Measurements from ENCODE around the gene DMD.

DMD gene

GRCh38 chrX:31222946-31223345 is 1988.4 kb downstream of the DMD start:
- H3K36me3 ChIP-seq (ENCODE audit: insufficient read depth, low read length) = no peaks in the 10 kb centered on the region
- no peak overlapping the region for H3K4me3 ChIP-seq (ENCODE audit: low read length)
- no peak overlapping the region for H2AFZ ChIP-seq (ENCODE audit: low read depth, low read length)
- H3K4me1 ChIP-seq (ENCODE audit: insufficient read depth, low read length) = peaks cover 4% of the 10 kb centered on the region
- no peaks in the 10 kb centered on the region for H3K27me3 ChIP-seq (ENCODE audit: insufficient read depth, low read length)
- H3K9me3 ChIP-seq (ENCODE audit: low read length) = no peaks in the 10 kb centered on the region

- Histone ChIP-seq H3K27me3 (ENCODE audit: insufficient read depth, low read length) (no peaks in the 10 kb centered on the region), H3K4me1 (ENCODE audit: insufficient read depth, low read length) (peaks cover 4% of the 10 kb centered on the region), H3K36me3 (ENCODE audit: insufficient read depth, low read length) (no peaks in the 10 kb centered on the region), H3K9me3 (ENCODE audit: low read length) (no peaks in the 10 kb centered on the region), H2AFZ (ENCODE audit: low read depth, low read length) (no peak overlapping the region), H3K4me3 (ENCODE audit: low read length) (no peak overlapping the region)
Observed at GRCh38 chrX:31219174-31219573, 1992.2 kb downstream of the DMD start.

GRCh38 chrX:31217084-31217483 is 1994.3 kb downstream of the DMD start:
- no peaks in the 10 kb centered on the region for H3K9me3 ChIP-seq (ENCODE audit: low read length)
- no peaks in the 10 kb centered on the region for H3K27me3 ChIP-seq (ENCODE audit: insufficient read depth, low read length)
- no peak overlapping the region for H3K4me3 ChIP-seq (ENCODE audit: low read length)
- no peaks in the 10 kb centered on the region for H3K36me3 ChIP-seq (ENCODE audit: insufficient read depth, low read length)
- no peaks in the 10 kb centered on the region for H3K4me1 ChIP-seq (ENCODE audit: insufficient read depth, low read length)
- H2AFZ ChIP-seq (ENCODE audit: low read depth, low read length) = no peak overlapping the region

DNA sequence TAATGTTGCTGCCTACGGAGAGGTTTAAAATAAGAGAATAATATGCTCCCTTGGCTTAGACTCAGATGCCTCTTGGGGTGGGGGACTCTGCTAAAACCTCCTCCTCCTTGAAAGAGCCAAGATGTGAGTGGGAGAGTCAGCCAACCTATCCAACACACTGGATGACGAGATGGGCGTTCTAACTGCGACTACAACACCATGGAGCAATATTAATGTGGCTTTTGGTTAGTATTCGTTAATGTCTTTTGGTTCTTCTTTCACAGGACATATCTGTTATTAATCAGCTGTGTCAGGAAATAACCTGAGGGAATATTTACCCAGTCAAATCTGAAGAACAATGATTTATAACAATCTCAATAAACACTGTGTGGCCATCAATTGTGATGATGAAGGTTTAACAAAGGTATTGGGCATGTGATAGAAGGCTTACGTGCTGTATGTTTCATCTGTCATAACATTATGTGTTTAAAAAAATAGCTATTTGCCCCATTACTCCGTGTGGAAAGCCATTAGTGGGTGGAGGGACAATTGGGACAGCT is 1996.0 kb downstream of the DMD start:
- Histone ChIP-seq H3K4me1 (ENCODE audit: insufficient read depth, low read length) (no peaks in the 10 kb centered on the region), H3K27me3 (ENCODE audit: insufficient read depth, low read length) (no peaks in the 10 kb centered on the region), H3K4me3 (ENCODE audit: low read length) (no peak overlapping the region), H3K36me3 (ENCODE audit: insufficient read depth, low read length) (no peaks in the 10 kb centered on the region), H2AFZ (ENCODE audit: low read depth, low read length) (no peak overlapping the region), H3K9me3 (ENCODE audit: low read length) (no peaks in the 10 kb centered on the region)

DNA sequence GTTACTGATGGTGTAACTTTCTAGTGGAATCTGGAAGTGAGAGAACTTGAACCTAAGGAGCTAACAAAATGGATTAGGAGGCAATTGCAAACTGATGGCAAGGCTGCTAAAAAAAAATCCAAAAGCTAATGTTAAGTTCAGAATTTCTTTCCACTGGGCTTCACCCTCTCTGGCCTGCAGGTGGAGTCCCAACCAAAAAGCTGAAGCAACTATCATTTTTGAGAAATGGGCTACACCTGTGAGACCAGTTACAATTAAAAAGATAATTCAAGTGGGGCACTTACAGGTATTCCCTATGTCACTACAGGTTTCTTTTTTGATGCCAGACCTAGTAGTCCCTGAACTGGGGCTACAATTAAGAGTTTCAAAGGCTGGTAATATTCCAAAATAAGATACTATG is 1997.4 kb downstream of the DMD start:
- H3K4me3 ChIP-seq (ENCODE audit: low read length) = no peak overlapping the region
- H3K9me3 ChIP-seq (ENCODE audit: low read length) = no peaks in the 10 kb centered on the region

DNA sequence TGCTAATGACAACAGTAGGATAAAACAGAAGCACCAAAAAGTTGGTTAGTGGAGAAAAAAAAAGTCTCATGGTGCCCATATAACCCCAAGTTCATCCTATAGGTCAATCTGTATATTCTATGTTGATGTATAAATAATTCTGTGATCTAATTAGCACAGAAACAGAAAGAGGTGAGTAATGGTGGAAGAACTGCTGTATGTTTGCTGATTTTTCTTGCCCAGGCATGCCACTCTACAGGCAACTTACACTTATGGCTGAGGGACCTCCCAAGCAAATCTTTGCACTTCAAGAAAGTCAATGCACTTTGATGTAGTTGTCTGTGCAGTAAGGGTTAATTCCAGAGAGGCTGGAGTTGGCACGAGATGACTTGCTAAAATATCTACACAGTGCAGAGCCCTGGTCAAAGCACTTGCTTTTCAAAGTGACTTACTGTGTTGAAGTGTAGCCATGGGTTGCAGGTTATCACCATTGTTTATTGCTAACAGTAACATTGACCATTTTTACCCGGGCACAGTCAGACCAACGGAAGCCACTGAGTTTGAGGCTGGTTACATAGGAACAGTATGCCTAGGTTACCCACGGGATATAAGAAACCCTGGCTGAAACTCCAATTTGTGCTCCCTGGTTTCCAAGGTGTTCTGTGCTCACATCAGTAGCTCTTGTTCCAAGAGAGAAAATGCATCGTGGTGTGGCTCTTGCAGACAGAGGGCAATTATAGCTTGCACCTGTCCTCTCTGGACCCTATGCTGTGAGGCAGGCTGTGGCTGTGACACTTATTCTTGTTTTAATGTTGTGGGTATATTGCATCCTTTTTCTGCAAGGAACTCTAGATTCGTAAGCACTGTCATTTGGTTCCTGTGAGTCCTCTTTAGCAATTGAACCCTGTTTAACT is 1998.2 kb downstream of the DMD start:
- H3K27me3 ChIP-seq (ENCODE audit: insufficient read depth, low read length) = no peaks in the 10 kb centered on the region
- H2AFZ ChIP-seq (ENCODE audit: low read depth, low read length) = no peak overlapping the region
- no peaks in the 10 kb centered on the region for H3K9me3 ChIP-seq (ENCODE audit: low read length)
- H3K36me3 ChIP-seq (ENCODE audit: insufficient read depth, low read length) = no peaks in the 10 kb centered on the region
- H3K4me1 ChIP-seq (ENCODE audit: insufficient read depth, low read length) = no peaks in the 10 kb centered on the region
- H3K4me3 ChIP-seq (ENCODE audit: low read length) = no peak overlapping the region

More for the DNA sequence above, 1997.4 kb downstream of the DMD start:
- Histone ChIP-seq H3K4me1 (ENCODE audit: insufficient read depth, low read length) (no peaks in the 10 kb centered on the region), H3K36me3 (ENCODE audit: insufficient read depth, low read length) (no peaks in the 10 kb centered on the region), H2AFZ (ENCODE audit: low read depth, low read length) (no peak overlapping the region), H3K27me3 (ENCODE audit: insufficient read depth, low read length) (no peaks in the 10 kb centered on the region)

DNA sequence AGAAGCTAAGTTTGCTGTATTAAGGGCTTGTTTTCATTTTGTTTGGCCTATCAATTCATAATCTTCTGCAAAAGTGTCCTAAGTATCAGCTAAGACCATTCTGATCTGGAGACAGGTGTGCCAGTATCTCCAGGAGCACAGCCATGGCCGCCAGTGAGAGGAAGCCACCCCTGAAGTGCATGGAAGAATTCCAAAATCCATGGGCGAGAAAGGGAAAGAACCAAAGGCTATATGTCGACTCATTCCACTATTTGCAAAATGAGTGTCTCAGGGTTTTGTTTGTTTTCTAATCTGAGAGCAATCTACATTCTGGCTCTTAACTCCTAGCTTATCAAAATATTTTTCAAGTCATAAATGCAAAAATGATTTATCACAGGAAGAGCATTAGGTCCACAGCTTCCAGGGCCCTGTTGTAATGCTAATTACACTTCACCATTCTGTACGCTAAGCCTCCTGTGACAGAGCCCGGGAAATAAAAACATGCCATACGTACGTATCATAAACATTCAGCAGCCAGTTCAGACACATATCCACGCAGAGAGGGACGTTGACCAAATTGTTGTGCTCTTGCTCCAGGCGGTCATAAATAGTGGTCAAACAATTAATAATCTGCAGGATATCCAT is 2002.2 kb downstream of the DMD start:
- no peaks in the 10 kb centered on the region for H3K36me3 ChIP-seq (ENCODE audit: insufficient read depth, low read length)
- no peaks in the 10 kb centered on the region for H3K4me1 ChIP-seq (ENCODE audit: insufficient read depth, low read length)
- no peak overlapping the region for H3K4me3 ChIP-seq (ENCODE audit: low read length)
- no peak overlapping the region for H2AFZ ChIP-seq (ENCODE audit: low read depth, low read length)
- H3K27me3 ChIP-seq (ENCODE audit: insufficient read depth, low read length) = no peaks in the 10 kb centered on the region
- no peaks in the 10 kb centered on the region for H3K9me3 ChIP-seq (ENCODE audit: low read length)

DNA sequence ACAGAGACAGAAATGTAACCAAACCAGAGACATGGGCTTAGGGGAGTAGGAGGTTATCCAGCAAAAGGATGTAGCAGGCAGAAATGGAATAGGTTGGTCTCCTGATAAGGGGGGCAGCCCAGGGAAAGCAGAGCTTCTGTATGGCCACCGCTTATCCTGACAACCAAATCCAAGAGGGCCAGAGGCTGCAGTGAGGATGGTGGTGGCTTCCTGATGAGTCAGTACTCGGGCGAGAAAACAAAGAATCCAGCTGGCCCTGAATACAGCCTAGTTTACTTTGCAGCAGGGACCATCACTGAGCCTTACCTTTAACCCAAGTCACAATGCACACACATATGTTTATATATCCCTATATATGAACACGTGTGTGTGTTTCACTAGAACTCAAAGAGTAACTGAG is 2009.8 kb downstream of the DMD start:
- Histone ChIP-seq H2AFZ (ENCODE audit: low read depth, low read length) (no peak overlapping the region), H3K4me1 (ENCODE audit: insufficient read depth, low read length) (no peaks in the 10 kb centered on the region), H3K9me3 (ENCODE audit: low read length) (no peaks in the 10 kb centered on the region), H3K4me3 (ENCODE audit: low read length) (no peak overlapping the region), H3K36me3 (ENCODE audit: insufficient read depth, low read length) (no peaks in the 10 kb centered on the region), H3K27me3 (ENCODE audit: insufficient read depth, low read length) (no peaks in the 10 kb centered on the region)

GRCh38 chrX:31200430-31200829 is 2010.9 kb downstream of the DMD start:
- no peaks in the 10 kb centered on the region for H3K4me1 ChIP-seq (ENCODE audit: insufficient read depth, low read length)
- no peak overlapping the region for H3K4me3 ChIP-seq (ENCODE audit: low read length)
- no peaks in the 10 kb centered on the region for H3K36me3 ChIP-seq (ENCODE audit: insufficient read depth, low read length)
- no peak overlapping the region for H2AFZ ChIP-seq (ENCODE audit: low read depth, low read length)
- no peaks in the 10 kb centered on the region for H3K9me3 ChIP-seq (ENCODE audit: low read length)
- H3K27me3 ChIP-seq (ENCODE audit: insufficient read depth, low read length) = no peaks in the 10 kb centered on the region

GRCh38 chrX:31199840-31200114 is 2011.6 kb downstream of the DMD start:
- Histone ChIP-seq H2AFZ (ENCODE audit: low read depth, low read length) (no peak overlapping the region), H3K9me3 (ENCODE audit: low read length) (no peaks in the 10 kb centered on the region), H3K36me3 (ENCODE audit: insufficient read depth, low read length) (no peaks in the 10 kb centered on the region), H3K4me1 (ENCODE audit: insufficient read depth, low read length) (no peaks in the 10 kb centered on the region), H3K27me3 (ENCODE audit: insufficient read depth, low read length) (no peaks in the 10 kb centered on the region), H3K4me3 (ENCODE audit: low read length) (no peak overlapping the region)

DNA sequence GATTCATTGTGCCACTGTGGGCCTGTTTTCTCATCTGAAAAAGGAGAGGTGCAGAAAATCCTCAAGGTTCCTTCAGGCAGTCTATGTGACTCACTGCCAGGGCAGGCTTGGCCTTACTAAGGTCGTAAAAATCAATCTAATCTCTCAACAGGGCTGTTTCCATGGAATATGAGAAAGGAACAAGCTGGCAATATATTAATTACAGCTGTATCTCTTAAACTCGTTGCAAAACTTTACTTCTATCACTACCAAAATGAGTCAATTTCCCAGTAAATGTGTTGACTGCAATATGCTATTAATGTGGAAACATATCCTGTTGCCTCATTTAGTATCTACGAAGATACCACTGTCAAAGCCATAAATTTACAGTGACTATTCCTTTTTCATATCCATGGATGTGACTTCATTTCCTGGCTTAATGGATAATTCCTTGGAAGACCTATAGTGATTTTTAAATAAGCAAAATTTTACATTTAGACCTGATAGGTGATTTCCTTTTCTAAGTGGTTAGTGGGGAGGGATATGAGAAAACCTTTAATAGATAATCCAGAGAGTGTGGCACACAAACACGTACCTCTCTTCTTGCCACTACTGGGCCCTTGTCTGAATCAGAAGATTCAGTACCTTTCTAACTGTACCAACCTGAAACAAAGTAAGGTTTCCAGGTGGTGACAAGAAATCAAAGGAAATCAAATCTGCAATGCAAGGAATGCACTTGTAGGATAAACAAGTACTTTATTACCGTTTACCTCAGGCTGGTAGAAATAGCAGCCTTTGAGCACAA is 2012.1 kb downstream of the DMD start:
- Histone ChIP-seq H2AFZ (ENCODE audit: low read depth, low read length) (no peak overlapping the region), H3K4me1 (ENCODE audit: insufficient read depth, low read length) (no peaks in the 10 kb centered on the region), H3K36me3 (ENCODE audit: insufficient read depth, low read length) (no peaks in the 10 kb centered on the region), H3K4me3 (ENCODE audit: low read length) (no peak overlapping the region), H3K27me3 (ENCODE audit: insufficient read depth, low read length) (no peaks in the 10 kb centered on the region), H3K9me3 (ENCODE audit: low read length) (no peaks in the 10 kb centered on the region)

DNA sequence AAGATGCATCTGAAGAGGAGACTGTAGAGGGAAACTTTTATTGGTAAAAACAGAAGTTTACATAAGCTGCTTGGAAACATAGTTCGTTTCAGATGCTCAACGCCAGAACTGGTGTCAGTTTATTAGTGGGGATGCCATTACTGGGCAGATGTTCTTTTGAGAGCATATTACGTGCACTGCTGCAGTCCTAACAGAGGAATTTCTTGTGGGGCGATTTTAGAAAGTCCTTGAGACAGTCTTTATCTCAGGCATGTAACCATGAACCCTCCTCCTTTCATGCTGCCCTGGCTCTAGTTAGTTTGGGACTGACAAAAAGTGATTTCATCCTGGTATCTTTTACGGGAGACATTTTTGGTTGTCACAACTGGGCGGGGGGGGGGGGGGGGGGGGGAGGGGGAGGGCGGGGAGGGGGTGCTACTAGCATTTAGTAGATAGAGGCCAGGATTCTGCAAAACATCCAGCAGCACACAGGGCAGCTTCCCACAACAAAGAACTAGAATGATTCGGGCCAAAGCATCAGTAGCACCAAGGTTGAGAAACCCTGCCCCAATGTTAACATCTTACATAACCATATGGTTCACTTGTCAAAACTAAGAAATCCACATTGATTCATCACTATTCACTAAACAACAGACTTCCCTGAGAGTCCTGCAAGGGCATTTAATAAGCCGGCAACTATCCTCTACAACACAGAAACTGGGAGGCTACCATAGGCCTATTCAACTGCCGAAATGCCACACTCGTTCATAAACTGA is 2021.0 kb downstream of the DMD start:
- Histone ChIP-seq H3K27me3 (ENCODE audit: insufficient read depth, low read length) (no peaks in the 10 kb centered on the region), H3K4me3 (ENCODE audit: low read length) (no peak overlapping the region), H3K36me3 (ENCODE audit: insufficient read depth, low read length) (no peaks in the 10 kb centered on the region), H3K4me1 (ENCODE audit: insufficient read depth, low read length) (no peaks in the 10 kb centered on the region), H2AFZ (ENCODE audit: low read depth, low read length) (no peak overlapping the region), H3K9me3 (ENCODE audit: low read length) (no peaks in the 10 kb centered on the region)
